ENCODE measurements around the gene TCEAL8.
"Not testable (repeated sequence)": the region's sequence is repeated elsewhere in the genome, so short reads cannot be mapped to it uniquely, and the experiment has no call there.

The TCEAL8 gene, protein sequence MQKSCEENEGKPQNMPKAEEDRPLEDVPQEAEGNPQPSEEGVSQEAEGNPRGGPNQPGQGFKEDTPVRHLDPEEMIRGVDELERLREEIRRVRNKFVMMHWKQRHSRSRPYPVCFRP

DNA sequence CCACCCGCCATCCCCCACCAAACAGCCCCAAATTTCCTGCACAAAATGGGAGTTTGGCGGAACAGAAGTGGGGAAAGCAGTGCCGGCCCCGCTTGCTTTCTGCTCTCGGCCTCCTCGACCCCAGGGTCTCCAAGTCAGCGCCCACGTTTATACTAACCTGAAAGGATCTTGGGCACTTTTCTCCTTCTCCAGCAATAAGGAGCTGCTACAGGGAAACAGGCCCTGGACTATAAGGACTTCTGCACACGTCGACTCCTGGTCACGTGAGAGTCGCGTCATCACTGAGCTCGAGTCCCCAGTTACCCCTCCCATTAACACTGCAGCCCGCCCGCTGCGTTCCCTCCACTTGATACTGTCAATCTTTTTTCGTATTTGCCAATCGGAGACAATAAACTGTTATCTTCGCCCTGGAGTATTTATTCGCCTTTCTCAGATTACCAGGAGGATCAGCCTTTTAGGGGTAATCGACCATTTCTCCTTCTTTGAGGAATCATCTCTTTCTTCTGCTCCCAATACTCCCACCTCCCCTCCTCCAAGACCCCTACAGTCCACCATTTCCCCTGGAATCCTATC lies at the start of gene TCEAL8:
TCEAL8 (minus strand) TSS at position 235 of the 573 bp plus-strand sequence. CDS start 1,176 bp downstream, outside the sequence.
- DNase-seq, result peak; percentile 53

DNA sequence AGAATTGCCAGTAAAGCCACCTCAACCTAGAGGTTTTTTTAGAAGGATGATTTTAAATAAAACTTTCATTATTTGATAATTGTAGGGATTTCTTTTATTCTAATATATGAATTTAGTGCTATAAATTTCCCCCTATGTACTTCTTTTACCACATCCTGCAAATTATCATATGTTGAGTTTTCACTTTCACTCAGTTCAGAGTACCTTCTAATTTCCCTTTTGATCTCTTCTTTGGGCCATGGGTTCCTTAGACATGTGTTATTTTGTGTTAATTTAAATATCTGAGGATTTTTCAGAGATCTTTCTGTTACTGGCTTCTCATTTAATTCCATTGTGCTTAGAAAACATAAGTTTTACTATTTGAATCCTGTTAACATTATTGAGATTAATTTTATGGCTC lies 49.8 kb upstream of the TCEAL8 start:
- no peak for DNase-seq

DNA sequence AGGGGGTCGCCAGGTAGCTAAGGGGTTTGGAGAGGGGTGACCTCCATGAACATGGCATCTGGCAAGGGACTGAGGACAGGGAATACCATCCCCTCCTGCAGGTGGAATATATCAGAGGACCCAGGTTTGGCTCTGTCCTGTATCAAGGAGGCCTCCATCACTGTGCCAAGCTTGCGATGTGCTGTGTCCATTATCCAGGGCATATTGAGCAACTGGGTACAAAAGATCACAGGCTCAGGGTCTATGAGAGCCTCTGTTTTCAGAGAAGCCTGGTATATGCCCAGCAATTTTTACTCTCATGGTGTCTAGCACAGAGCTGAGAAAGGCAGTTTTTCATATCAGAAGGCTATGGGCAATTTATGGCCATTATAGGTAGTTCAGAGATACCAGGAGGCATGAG lies 38.2 kb upstream of the TCEAL8 start:
- no peak for DNase-seq

DNA sequence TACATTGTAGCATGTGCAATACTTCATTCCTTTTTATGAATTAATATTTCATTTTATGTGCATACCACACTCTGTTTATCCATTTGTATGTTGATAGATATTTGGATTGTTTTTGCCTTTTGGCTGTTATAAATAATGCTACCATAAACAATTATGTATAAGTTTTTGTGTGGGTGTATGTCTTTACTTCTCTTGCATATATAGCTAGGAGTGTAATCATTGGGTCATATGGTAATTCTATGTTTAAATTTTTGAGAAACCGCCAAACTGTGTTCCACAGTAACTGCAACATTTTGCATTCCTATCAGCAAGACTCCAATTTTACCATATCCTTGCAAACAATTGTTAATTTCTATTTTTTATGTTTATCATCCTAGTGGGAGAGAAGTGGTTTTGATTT lies 24.7 kb upstream of the TCEAL8 start:
- DNase-seq, result no peak

DNA sequence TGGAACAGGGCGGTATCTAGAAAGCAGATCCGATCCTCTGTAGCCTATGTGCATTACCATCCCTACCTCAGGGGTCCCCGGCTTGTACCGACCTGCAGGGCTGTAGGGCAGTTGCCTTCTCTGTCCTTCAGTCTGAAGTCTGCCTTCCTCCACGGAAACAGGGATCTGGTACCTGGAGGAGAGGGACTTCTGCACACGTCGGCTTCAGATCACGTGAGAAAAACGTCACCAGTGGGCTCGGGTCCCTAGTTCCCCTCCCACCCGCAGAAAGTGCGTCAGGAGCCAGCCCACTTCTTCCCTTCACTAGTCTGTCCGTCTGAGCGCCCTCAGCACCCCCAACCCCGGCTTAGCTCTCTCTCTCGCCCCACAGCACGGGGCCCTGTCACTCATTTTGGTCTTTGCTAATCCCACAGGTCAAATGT lies 21.6 kb upstream of the TCEAL8 start, which contains the start of gene TCEAL5:
TCEAL5 (minus strand) TSS at position 170 of the 422 bp plus-strand sequence. CDS start 2,187 bp downstream, outside the sequence.
- no peak for DNase-seq

DNA sequence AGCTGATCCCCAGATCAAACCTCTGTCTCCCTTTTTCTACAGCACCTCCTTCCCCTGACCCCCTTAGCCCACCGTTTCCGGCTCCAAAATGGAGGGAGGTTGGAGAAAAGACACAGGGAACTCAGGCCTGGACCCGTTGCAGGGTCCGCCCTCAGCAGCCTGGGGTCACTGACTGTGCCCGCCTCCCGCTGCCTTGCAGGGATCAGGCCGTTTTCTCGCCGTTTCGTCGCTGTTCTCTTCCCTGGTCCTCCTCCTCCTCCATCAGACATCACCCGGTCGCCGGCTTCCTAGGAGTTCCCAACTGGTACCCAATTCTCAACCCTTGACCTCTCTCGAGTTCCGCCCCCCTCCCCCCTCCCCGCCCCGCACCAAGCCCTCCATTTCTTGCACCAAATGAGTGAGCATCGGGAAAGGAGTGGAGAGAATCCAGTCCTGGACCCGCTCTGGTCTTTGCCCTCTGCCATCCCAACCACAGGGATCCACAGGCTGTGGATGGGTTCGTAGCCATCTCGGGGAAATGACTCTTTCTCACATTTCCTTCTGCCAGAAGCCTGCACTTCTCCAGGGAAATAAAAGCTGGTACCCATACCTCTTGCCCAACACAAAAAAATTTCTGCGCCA lies 21.1 kb upstream of the TCEAL8 start:
- DNase-seq, result no peak

DNA sequence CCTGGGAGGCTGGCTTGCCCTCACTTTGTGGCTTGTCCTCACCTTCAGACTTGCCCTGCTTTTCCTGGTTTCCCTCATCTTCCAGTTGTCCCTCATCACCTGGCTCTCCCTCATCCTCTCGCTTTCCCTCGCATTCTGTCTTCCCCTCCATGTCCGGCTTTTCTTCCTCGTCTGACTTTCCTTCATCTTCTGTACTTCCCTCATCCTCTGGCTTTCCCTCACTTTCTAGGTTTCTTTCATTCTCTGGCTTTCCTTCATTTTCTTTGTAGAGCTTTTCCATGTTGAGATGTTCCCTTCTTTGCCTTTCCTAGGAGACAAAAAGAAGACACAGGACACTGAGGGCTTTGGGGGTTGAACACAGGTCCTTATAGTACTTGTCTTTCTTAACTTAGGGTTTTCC lies 19.3 kb upstream of the TCEAL8 start:
- no peak for DNase-seq

DNA sequence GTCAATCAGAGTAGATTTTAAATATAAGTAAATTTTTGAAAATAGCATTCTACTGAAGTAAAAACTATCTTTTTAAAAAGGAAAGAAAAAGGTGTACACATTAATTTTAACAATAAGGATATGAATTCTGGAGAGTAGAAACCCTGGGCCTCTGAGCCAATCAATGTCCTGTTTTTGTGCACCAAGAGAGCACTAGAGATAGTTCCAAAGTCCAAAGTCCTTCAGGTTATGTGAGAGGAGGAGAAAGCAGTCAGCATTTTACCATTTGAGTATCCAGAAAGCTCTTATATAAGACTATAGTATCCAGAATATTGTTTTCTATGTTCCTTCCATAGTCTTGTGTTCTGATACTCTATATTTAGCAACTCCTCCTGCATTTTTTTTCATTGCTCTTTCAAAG lies 3.3 kb upstream of the TCEAL8 start:
- no peak for DNase-seq

DNA sequence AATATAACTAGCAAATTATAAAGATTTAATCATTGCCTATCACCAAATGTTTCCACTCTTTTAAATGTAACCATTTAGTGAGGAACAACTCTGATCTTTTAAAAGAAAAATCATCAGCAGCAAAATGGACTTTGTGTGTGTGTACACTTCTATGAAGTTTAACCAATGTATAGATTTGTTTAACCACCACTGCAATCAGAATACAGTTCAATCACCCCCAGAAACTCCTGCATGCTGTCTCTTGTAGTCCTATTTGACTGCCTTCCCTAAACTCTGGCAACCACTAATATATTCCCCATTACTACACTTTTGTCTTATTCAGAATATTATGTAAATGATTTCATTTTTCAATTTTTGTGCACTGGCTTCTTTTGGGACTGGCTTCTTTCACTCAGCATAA lies 1.7 kb upstream of the TCEAL8 start:
- DNase-seq, result no peak

DNA sequence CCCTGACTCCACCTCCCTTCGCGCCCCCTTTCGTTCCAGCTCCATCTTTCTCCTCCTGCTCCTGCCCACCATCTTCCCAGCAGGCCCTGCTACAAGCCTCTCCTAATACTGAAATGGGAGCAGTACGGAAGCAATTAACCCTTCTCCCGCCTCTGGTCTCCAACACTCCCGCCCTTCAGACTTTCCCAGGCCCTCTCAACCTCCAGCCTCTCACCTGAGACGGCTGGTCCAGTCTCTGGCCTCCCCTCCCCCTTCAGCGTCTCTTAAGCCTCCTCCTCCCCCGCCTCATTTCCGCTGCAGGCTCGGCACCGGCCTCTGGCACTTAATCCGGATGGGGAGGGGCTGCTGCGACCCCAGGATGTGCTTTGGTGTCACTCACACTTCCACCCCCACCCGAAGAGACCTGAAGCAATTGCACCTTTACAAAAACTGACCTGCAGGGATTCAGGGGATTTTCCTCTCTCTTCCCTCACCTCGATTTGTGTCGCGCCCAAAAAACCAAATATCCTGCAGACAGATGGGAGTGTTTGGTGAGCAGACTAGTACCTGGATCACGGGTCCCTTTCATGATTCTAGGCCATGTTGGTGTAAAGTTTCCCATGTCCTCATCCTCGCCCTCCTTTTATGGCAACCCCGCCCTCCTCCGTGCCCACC lies 657 bp downstream of the TCEAL8 start:
- DNase-seq, result peak; percentile 48

DNA sequence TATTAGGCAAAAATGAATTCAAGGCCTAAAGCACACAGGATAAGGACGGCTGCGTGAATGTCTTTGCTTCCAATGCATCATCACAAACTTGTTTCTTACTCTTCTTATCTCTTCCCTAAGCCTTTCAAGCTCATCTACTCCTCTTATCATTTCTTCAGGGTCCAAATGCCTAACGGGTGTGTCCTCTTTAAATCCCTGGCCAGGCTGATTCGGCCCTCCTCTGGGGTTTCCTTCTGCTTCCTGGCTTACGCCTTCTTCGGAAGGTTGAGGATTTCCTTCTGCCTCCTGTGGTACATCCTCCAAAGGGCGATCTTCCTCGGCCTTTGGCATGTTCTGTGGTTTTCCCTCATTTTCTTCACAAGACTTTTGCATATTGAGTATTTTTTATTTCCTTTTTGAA lies 1.3 kb downstream of the TCEAL8 start:
- no peak for DNase-seq

DNA sequence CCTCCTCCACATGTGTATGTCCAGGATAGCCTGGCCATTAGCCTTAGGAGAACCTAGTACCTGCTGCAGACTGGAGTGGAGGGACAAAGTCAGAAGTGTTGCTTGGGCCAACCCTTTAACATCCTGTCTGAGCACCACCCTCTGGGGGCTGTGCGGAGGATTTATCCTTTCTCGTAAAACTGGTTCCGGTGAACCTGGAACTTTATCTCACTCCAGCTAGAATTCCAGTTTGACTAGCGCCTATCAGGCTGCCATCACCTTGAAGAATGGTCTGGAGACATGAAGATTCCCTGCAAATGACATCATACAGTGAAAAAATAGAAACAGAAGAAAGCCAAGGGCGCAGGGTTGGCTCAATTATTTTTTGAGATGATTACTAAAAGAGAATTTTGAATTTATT lies 4.0 kb downstream of the TCEAL8 start:
- no peak for DNase-seq

DNA sequence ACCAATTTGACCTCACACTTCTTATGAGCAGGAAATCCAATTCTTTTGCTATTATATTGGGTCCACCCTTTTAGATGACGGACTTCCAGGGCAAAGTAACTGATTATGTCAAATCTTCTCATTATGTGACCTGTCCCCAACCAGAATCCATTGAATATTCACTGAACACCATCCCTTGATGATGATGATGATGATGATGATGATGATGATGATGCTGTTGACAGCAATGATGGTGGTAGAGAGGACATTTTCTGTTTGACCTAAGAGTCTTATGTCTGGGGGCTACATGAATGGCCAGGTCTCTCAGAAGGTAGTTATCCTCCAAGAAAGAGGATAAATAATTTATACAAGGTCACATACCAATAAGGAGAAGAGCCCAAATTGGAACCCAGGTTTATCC lies 5.2 kb downstream of the TCEAL8 start:
- DNase-seq, result no peak

DNA sequence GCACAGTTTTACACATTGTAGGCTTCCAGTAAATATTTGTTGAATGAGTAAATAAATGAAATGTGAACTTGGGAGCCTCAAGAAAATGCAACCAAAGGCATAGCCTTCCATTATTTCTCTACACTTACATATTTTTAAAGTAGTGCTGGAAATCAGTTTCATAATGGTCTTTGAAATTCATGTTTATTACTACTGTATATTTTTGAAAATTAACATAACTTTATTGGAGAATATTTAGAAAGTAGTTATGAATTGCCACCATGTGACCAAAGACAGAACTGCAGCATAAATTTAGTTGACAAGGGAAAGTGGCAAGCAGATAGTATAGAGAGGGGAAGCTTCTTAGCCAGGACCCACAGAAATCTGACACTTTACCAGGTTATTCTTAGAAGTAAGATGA lies 6.4 kb downstream of the TCEAL8 start:
- no peak for DNase-seq

DNA sequence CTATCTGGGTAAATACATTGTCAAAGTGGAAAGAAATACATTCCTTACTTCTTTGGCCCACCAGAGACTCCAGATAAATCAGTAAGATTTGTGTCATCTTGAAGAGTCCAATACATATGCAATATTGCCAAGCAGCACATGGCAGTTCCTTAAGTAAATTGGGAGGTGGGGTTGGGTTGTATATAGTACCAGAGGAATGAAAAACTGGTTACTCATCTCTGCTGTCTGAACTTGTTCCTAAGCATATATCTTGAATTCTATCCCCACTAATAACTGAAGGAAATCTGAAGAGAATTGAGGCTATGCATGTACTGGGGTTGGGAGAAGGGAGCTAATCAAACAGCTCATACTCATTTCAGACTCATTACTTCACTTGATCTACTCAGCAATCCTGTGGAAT lies 14.8 kb downstream of the TCEAL8 start:
- no peak for DNase-seq

DNA sequence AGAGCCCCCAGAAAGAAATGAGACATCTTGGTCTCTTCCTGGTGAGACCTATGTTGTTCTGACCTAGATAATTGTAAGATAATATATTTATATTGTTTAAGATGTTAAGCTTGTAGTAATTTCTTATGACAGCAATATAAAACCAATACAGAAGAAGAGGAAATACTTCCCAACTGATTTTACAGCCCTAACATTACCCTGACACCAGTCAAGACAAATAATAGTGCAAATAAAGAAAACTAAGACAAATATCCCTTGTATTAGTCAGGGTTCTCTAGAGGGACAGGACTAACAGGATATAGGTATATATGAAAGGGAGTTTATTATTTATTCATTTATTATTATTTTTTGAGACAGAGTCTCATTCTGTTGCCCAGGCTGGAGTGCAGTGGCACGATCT lies 18.7 kb downstream of the TCEAL8 start:
- no peak for DNase-seq

DNA sequence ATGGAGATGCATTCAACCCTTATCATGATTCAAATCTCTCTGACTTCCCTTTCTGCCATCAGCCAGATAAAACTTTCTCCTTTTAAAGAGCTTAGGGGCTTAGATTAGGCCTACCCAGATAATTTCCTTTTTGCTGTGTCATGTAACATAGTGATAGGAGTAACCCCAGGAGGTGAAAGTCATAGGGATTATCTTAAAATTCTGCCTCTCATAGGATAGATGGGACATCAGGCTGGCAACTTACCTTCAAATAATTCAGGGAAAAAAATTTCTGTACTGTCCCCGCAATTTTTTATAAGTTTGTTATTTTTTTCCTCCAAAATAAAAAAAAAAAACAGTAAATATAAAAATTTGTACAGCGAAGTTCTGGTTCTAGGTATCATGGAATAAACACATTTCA lies 19.3 kb downstream of the TCEAL8 start:
- DNase-seq, result not testable (repeated sequence)

DNA sequence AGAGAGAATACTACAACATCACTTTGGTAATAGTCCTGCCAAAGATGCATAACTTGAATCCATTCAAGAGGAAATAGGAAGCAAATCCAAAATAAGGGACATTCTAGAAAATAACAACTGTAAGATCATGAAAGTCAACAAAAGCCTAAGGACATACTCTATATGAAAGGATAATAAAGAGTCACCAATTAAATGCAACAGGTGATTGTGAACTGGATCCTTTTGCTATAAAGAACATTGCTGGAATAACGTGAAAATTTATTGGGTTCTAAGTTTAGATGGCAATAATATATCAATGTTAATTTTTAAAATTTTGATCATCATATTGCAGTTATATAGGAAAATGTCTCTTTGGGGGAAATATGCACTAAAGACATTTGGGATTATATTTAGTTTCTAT lies 20.1 kb downstream of the TCEAL8 start:
- no peak for DNase-seq

DNA sequence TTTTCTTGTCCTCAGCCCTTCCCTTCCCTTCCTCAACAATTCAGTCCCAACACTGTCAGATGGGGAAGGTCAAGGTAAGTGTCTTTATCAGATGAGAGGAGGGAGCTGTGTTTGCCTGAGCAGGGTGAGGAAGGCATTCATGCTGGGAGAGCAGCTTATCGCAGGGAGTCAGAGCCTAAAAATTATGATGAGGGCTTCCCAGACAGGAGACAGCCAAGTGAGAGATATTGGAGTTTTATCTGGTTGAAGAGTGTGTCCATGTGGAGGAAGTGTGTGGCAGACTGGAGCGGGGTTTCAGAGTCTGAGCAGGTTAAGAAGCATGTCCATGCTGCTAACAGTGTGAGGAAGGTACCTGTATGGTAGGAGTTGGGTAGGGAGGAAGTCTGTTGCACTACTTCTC lies 21.7 kb downstream of the TCEAL8 start:
- no peak for DNase-seq

DNA sequence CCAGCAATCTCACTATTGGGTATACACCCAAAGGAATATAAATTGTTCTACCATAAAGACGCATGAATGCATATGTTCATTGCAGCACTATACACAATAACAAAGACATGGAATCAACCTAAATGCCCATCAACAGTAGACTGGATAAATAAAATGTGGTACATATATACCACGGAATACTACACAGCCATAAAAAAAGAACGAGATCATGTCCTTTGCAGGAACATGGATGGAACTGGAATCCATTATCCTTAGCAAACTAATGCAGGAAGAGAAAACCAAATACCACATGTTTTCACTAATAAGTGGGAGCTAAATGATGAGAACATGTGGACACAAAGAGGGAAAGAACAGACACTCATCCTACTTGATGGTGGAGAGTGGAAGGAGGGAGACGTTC lies 29.0 kb downstream of the TCEAL8 start:
- not testable (repeated sequence) for DNase-seq

DNA sequence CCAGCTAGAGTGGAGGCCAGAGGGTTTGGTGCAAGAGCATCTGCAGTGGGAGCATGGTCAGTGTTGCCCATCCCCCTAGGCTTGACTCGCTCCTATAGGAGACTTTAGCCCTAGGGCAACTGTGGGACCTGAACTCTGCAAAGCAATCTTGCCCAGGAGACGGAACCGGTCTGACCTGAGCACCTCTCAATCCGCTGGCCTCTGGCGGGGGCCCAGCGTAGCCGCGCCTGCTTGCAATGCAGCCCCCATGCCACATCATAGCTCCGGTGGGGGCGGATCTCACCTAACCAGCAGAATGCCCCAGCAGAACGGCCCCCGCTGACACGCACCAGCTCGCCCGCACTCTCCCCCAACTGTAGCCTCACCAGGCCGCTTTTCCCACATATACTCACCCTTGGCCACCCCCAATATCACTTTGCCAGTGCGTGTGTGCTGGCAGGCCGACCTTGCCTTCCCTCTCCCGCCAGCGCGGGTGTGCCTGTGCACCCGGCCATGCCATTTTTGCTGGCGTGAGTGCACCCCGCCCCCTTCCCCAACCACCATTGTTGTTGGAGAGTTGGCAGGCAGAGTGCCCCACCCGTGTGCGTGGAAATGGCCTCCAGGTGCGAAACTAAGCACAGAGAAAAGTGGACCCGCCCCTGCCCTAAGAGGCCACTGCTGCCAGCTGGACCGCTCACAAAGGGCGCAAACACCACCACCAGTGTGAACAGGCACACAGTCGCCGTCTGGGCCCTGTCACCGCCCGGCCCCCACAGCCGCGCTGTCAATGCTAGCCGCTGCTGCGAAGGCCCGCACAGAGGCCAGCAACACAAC lies 34.2 kb downstream of the TCEAL8 start:
- DNase-seq, result no peak

DNA sequence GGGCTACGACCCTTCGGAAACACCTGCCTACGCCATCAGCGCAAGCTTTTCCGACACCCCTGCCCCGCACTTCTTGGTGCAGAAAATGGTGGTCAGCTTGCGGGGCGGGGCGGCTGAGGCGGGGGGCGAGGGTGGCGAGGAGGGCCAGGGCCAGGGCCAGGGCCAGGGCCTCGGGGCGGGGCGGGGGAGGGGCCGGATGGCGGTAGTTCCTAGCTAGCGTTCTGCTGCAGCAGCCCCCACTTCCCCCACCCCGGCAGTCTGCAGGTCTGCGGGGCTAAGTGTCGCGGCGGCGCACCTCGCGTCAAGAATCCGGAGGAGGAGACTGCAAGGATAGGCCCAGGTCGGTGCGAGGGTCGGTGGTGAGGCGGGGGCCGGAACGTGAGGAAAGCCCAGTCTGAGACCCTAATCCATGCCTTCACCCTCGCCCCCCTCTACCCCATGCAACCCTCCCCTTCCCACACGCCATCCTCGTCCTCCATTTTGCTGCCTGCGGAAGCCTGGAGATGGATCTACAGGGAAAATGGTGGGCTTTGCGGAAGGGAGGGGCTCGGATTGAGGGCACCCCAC lies 39.4 kb downstream of the TCEAL8 start:
- no peak for DNase-seq

DNA sequence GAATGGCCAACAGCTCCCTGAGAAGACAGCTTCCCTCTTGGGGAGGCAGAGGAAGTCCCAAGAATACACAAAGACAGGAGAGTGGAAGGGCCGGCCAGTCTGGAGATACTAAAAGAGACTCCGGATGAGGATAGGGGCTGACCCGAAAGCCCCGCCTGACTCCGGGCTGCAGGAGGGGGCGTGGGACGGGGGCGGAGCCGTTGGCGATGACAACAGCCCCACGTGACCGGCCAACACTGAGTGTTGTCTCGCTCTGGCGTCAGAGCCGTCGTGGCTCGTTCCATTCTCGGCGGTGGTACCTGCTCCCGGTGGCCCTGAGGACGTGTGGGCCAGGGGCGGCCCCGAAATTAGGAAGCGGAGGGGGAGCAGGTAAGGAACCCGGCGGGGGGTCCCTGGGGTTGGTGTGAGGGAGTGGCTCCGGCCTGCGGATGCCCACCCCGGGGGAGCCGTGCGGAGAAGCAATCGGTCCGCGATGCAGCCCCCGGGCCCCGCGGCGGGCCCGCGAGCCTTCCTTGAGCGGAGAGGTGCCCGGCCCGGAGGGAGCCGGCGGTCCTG lies 40.0 kb downstream of the TCEAL8 start, which contains the start of gene BEX4:
BEX4 (plus strand) TSS at position 239 of the 555 bp plus-strand sequence. CDS start 1,046 bp downstream, outside the sequence.
- peak; percentile 19 for DNase-seq
